Measurements from ENCODE around the gene PRND.

- TF ChIP-seq EZH2 (IDR thresholded peaks at IDR 0.05; ENCODE audit: insufficient read depth, low read length) = no peak
- no peak for TF ChIP-seq CTCF (IDR thresholded peaks at IDR 0.05; ENCODE audit: insufficient read depth, low read depth, low read length)
Measured at GRCh38 chr20:4683261-4683660, 38.4 kb upstream of the PRND start.
